ENCODE measurements around the gene IP6K2. TPM values are rescaled to one million over a fixed set of nuclear protein-coding genes. Genes with fewer than 3 reads are reported as not detected.

IP6K2 gene
- total RNA-seq, 1 donor from 2014 or later, result 30.2 TPM

DNA sequence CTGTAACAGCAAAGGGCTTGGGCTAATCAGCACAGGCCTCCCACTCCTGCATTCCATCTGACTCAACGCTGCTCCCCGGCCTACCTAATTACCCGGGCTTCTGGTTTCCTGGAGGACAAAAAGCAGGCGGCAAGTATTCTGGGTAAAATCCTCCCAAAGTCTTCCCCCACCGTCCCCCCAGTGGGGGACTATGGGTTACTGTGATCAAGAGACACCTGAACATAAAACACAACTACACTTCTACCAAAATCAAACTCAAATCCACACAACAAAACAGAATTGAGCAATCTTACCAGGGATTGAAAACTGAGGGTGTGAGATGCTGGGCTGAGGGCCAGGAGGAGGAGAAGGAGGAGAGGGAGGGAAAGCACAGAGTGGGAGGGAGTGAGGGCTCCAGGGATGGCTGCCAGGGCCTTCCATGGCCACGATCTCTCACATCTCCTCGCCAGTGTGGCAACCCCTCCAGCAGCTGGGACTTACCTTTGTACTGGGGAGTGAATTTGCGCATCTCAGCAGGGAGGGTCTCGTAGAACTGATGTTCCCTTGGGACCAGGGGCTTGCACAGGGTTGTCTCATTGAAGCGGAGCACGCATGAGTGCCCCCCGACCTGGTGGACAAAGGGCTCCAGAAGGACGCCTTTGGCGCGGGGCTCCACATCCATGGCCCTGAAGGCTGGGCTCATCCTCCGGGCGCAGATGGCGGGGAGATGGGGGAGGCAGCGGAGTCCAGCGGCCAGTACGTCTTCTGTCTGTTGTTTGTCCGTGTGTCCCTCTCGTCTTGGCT, 22.2 kb downstream of the IP6K2 start:
- intact Hi-C loops (cut with micrococcal nuclease), result no loop called here
- peak; percentile 84 for DNase-seq
- ATAC-seq, result peak; percentile 92

DNA sequence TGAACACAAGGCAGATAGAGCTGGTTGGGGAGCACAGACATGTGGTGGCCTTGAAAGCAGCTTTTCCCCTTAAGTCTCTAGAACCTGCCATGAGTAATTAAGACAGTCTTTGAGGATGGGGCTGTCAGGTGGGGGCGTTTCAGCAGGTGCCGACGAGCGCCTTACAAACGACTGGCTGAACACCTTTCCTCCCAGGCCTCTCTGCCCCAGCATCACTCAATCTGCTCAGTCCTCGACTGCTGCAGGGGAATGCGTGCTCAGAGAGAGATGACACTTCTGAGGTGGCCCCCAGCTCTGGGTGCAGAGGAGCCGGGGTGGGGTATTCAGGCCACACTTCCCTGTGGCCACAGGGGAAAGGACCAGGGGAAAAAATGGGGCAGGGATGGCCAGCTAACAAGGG, 23.2 kb downstream of the IP6K2 start:
- ATAC-seq, result no peak
- DNase-seq, result no peak
- intact Hi-C loops (cut with micrococcal nuclease), result no loop called here

DNA sequence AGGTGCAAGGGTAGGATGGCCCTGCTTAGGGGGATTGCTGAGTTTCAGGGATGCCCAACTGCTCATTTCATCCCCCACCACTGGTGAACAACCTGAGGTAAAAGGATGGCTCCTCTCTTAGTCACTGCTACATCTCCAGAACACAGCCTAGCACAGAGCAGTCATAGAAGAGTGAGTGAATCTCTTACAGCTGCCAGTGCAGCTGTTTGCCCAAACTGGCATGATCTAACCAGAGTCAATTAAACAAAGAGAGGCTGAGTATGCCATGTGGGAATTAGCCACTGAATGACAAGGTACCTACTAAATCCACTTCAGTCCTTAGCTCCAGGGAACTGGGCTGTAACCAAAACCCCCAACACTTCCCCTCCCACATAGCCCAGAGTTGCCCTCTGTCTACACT, 24.5 kb downstream of the IP6K2 start:
- no peak for ATAC-seq
- DNase-seq, result no peak
- intact Hi-C loops (cut with micrococcal nuclease), result no loop called here

DNA sequence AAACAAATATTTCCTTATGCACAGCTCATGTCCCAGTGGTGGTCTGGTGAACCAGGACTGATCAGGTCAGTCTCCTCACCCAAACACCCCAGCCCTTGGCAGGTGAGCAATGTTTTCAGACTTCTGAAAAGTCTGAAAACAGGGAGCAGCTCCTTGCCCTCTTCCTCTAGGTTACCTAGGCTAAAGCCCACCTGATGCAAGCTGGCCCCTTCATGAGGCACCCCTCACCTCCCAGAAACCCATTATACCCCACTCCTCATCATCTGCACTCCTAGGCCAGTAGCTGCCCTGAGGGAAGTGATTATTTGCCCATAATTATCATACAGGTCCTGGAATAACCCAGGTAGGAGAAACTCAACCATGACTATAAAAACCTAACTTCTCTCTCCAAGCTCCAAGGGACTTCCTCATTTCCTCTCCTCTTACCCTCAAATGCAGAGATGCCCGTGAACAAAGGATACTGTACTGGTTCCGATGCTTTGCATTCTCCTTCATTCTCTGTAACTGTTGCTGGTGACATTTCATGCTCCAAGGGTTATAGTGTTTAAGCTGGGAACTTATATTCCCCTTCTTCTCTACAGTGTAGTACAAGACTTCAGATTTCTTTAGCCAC, 26.1 kb downstream of the IP6K2 start:
- DNase-seq, result no peak
- intact Hi-C loops (cut with micrococcal nuclease), result no loop called here
- no peak for ATAC-seq

DNA sequence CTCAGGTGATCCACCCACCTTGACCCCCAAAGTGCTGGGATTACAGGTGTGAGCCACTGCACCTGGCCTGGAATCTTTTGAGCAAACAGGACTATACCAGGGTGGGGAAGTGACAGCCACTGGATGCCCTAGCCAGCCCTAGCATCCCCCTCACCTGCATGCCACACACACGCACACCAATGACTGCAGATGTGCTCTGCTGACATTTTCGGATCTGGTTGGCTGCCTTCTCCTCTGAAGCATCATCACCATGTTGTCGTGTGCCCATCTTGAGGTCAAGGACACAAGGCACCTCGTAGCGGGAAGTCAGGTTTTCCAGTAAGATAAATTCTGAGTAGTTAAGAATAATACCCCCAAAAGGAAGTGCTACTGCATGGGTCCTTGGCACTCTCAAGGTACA, 27.6 kb downstream of the IP6K2 start:
- DNase-seq, result no peak
- no peak for ATAC-seq
- intact Hi-C loops (cut with micrococcal nuclease), result no loop called here

DNA sequence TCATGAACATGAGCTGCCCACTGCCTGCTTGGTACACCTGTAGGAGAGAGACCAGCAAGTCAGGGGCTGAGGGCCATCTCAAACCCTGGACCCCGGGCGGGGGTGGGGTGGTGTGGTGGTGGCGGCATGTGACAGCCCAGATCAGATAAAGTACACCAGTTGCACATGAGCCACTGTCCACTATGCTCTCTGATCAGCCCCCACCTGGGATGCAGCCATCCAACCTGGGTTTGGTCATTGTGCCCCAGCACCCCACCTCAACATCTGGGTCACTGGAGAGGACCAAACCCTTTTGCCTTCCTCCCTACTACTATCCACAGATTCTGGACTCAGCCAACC, 28.3 kb downstream of the IP6K2 start:
- DNase-seq (no peak), ATAC-seq (no peak)
- intact Hi-C loops (cut with micrococcal nuclease), result no loop called here

DNA sequence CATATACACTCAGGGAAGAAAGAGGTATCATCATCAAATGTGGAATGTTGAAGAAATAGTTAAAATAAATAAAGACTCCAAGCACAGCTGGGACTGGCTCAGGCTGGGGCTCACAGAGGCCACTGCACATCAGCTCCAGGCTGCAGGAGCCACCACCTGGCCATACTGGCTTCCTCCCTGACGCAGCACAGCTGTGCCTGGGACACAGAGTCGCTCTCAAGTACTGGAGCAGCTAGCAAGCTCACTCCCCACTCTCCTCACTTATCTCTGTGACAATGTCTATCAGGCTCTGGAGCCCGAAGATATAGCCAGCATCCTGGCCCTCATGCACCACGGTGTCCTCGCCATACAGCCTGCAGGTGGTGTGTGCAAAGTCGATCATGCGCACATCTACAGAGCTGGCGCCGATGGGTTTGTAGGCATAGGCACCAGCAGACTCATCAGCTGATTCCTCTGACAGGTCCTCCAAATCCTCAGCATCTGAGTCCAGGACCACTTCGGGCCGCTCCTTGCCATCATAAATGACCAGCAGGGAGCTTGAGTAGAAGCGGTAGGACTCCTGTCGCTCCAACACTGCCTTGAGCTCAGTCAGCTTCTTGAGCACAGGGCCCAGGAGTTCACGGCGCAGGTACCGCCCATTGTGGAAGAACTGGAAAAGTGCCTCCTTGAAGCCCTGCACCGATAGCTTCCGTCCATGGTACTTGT, 28.8 kb downstream of the IP6K2 start:
- DNase-seq (no peak), ATAC-seq (no peak)
- intact Hi-C loops (cut with micrococcal nuclease), result no loop called here

DNA sequence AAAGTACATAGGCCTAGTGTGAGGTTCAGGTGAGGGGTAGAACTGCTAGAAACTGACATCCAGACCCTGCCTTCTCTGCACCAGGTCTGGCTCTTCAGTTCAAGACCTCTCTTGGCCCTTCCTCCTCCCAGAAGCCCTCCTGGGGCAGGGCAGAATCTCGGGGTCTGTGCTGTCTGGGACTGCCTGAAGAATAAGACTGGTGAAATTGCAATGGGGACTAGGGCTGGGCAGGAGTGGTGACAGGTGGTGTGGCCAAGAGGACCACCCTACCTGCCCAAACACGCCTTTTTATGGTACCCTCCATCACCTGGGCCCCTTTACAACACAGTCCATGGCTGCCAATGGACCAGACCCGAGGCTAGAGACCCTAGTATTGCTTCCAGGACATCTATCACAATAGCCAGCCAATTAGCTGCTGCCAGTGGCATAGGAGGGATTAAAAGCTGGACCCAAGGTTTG, 29.8 kb downstream of the IP6K2 start:
- ATAC-seq (no peak), DNase-seq (no peak)
- intact Hi-C loops (cut with micrococcal nuclease), result no loop called here

DNA sequence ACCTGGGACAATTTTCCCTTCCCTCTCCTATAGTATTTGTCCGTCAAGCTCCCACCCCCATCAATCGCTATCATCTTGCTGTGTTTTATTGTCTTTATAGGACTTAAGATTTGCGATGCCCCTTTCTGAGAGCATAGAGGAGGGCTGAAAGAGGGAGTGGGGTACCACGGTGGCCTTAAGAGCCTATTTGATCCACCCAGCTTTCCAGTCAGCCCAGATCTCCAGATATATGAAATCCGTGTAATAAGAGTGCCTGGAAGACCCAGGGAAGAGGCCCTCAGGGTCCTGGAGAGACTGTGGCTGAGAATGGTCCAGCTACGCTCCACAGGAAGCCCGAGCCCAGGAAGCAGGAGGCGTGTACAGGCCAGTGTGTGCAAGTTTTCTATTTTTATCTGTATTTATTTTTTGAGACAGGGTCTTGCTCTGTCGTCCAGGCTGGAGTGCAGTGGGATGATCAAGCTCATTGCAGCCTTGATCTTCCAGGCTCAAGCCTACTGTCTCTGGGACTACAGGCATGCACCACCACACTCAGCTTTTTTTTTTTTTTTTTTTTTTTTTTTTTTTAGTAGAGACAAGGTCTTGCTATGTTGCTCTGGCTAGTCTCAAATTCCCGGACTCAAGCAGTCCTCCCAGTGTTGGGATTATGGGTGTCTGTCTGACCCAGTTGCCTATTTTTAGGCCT, 30.3 kb downstream of the IP6K2 start:
- intact Hi-C loops (cut with micrococcal nuclease), result no loop called here
- DNase-seq, result no peak

DNA sequence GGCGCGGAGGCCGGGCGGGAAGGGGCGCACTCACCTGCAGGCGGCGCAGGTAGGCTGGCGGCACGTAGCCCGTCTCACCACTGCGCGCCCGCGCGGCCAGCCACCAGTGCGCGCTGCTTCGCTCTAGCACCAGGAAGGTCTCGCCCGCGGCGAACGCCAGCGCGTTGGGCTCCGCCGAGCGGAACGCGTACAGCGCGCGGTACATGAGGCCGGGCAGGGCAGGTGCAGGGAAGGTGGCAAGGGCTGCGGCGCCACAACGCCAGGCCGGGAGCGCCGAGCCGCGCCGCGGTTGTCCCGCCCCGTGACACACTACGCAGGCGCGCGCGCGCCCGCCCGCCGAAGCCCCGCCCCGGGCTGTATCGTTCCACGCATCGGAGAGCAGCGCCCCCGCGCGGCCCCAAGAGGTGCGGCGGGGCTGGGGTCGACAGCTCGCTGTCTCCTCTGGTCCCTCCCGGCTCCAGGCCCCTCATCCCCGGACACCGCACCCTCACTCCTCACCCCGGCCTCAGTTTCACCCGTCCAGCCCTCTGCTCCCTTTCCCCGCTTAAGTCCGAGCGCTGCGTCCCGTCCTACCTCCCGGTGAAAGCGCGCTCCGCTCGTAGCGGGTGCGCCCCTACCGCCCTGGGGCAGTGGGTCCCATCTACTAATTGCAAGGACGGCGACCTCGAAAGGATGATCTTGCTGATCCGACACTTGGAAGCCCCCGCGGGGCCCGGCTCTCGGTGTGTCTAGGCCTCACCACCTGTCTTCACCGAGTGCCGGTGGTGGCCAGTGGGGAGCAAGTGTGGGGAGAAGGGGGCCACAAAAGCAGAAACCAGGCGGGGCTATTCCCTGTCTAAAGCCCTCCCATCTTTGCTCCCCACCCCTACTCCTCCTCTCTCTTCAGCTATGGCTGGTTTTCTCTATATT, 31.2 kb downstream of the IP6K2 start, which contains the start of gene NCKIPSD:
Gene NCKIPSD (minus strand): TSS at position 313 of the 909 bp plus-strand sequence. CDS start 108 bp downstream, at position 205.
- intact Hi-C loops (cut with micrococcal nuclease), result no loop called here
- ATAC-seq, result peak; percentile 92

More for the DNA sequence above, 30.3 kb downstream of the IP6K2 start:
- no peak for ATAC-seq

DNA sequence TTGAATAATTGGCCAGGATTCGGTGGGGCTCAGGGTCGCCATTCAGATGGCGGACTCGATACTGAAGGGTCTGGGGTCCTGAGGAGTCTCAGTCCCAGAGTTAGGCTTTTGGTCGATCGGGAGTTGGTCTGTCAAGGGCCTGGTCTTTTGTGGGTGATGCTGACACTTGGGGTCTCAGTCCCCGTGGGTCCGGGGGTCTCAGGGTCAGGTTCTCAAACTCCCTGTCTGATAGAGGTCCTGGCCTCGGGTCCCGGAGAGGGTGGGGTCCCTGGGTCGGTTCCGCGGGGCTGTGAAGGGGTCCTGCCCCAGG, 31.8 kb downstream of the IP6K2 start:
- intact Hi-C loops (cut with micrococcal nuclease), result no loop called here
- DNase-seq (no peak), ATAC-seq (no peak)

More for the DNA sequence above, 31.2 kb downstream of the IP6K2 start, which contains the start of gene NCKIPSD:
- peak; percentile 97 for DNase-seq

DNA sequence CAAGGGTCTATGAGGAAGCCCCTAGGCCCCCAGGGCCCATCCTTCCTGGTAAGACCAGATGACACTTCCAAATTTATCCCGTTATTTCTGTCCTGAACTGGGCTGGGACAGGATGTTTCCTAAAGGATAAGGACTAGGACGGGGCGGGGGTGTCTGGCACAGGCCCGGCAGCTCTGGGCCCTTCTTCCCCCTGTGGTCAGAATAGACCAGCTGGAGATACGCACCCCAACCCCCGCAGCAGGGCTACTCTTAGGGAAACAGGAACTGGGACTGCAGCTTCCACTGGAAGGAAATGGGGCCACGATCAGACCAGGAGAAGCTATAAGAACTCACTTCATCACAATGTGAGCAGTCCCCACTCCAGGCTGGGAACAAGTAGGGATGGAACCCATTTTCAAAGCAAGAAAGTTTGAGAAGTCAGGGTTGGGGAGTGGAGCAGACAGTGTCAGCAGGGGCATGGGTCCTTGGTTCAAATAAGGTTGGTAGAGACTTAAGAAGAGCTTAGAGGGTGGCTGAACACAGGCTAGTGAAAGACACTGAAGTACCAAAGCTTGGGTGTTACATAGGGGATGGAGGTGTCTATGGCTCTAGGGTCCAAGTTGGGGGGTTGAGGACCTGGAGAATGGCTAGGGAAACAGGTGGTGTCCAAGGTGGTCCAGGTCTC, 32.4 kb downstream of the IP6K2 start:
- ATAC-seq, result peak; percentile 38
- peak; percentile 75 for DNase-seq
- intact Hi-C loops (cut with micrococcal nuclease), result no loop called here

DNA sequence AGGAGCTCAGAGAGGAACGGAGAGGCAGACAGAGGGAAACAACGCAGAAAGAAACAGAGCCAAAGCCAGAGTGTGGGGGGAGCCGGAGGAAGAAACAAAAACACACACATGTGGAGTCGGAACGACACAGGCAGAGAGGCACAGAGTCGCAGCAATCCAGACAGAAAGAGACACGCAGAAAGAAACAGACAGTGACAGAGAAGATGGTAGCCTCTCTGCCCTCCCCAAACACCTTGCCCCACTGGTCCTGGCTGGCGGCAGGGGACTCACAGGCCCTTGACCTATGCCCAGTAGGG, 33.0 kb downstream of the IP6K2 start:
- intact Hi-C loops (cut with micrococcal nuclease), result no loop called here
- no peak for ATAC-seq
- DNase-seq, result no peak

DNA sequence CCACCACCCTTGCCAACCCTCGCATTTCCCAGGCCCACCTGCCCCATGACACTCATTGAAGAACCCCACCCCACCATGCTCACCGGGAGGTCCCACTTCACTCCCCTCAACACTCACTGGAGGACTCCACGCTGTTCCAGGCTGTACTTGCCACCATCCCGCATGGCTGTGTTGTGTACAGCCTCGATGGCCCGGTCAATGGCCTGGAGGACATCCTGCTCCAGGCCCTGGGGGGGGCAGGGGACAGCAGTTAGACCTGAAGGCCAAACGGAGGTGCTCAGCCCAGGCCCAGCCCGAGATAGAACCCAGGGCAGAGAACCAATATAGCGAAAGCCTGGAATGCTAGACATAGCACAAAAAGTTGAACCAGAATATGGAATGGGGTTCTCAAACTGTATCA, 34.2 kb downstream of the IP6K2 start:
- no peak for DNase-seq

DNA sequence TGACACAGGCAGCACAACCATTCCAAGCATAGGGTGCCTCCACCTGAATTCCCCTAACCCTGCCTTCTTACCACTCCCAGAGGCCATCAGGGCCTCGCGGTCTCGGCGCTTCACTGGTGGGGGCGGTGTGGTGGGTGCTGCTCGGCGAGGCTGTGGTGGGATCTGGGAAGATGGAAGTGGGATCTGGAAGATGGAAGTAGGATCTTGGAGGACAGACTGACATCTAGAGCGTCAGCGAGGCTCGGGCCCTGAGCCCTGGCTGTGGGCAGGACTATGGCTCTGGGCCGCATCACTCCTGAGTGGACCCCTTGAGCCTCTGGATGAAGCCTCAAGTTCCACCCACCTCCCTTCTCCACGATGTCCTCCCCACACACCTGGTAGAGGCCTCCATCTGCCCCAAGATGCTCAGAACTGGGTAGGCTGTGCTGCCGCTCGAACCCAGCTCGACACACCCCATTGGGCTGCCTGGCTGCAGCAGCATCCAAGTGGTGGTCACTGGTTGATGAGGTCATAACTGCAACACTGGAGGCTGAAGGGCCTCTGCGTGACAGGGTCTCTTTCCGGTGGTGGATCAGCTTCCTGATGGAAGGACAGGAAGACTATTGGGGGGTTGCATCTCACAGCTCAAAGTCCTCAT, 34.9 kb downstream of the IP6K2 start:
- ATAC-seq, result no peak
- intact Hi-C loops (cut with micrococcal nuclease), result no loop called here
- DNase-seq, result no peak

More for the DNA sequence above, 34.2 kb downstream of the IP6K2 start:
- intact Hi-C loops (cut with micrococcal nuclease), result no loop called here
- no peak for ATAC-seq

DNA sequence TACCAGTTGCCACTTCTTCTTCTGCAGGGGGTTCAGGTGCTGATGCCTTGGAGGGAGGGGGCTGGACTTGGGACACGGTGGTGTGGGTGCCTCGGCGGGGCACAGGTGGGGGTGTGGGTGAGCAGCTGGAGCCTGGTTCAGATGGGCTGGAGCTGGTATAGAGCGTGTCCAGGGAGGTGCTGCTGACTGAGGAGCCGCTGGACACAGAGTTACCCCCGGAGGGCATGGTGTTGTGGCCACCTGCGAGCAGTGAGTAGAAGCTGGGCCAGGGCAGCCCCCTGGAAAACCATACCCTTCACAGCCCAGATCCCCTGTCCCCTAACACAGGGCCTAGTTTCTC, 35.5 kb downstream of the IP6K2 start:
- intact Hi-C loops (cut with micrococcal nuclease), result no loop called here
- no peak for ATAC-seq
- no peak for DNase-seq

DNA sequence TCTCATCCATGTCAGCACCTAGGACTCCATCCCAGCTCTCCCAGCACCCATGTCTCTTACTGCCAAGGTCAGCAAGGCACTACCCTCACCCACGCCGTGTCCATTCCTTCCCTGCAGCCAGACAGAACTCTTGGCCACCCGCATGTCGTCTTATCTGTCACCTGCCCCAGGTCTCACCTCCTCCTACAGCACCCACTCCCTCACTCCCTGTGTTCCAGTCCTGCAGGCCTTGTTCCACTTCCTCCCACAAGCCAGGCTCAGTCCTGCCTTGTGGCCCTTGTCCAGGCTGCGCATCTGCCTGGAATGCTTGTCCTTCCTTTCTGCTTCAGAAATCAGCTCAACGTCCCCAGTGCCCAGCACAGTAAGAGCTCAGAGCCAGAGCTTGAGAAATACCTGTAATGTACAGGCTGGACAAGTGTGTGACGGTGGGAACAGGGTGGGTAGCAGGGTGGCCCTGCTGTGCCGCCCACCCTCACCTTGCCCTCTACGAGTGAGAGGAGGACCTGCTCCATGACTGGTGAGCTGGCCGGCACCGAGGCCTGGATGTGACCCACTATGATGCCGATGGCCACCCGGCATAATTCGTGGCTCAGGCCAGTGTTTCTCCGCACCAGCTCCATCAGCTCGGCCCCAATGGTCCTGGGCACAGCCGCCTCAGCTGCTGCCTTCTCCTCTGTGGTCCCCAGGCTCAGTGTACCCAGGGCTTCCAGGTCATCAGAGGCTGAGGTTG, 36.0 kb downstream of the IP6K2 start:
- DNase-seq (no peak), ATAC-seq (no peak)
- intact Hi-C loops (cut with micrococcal nuclease), result no loop called here

All from left ventricle myocardium superior (tissue), 1 donor.